ENCODE data around the gene ANKRD9.
A peak's percentile ranks its signal among the peaks of the same experiment; 100 is the strongest.
"Not testable (repeated sequence)": the region's sequence is repeated elsewhere in the genome, so short reads cannot be mapped to it uniquely, and the experiment has no call there.

The ANKRD9 gene

GRCh38 chr14:102509746-102510615 is at the start of gene ANKRD9:
TSS of gene ANKRD9 (minus strand) at chr14:102509776. CDS start at chr14:102507889, 1,887 bp downstream.
- peak; percentile 91 for DNase-seq

- no peak for DNase-seq
Measured at GRCh38 chr14:102558556-102558955, 49.0 kb upstream of the ANKRD9 start.

GRCh38 chr14:102557434-102558226 is 48.1 kb upstream of the ANKRD9 start:
- no peak for DNase-seq

- no peak for DNase-seq
Measured at GRCh38 chr14:102556098-102556677, 46.6 kb upstream of the ANKRD9 start.

GRCh38 chr14:102554821-102555819 is 45.5 kb upstream of the ANKRD9 start:
- no peak for DNase-seq

GRCh38 chr14:102551995-102552705 is 42.6 kb upstream of the ANKRD9 start:
- DNase-seq = no peak

- DNase-seq = not testable (repeated sequence)
Measured at GRCh38 chr14:102550927-102551401, 41.4 kb upstream of the ANKRD9 start.

- DNase-seq = no peak
Measured at GRCh38 chr14:102548616-102549240, 39.2 kb upstream of the ANKRD9 start.

- DNase-seq = no peak
Measured at GRCh38 chr14:102545461-102546265, 36.1 kb upstream of the ANKRD9 start.

- DNase-seq = no peak
Measured at GRCh38 chr14:102544747-102545460, 35.3 kb upstream of the ANKRD9 start.

GRCh38 chr14:102544046-102544746 is 34.6 kb upstream of the ANKRD9 start:
- DNase-seq = no peak

GRCh38 chr14:102541771-102542170 is 32.2 kb upstream of the ANKRD9 start:
- DNase-seq = no peak

- not testable (repeated sequence) for DNase-seq
Measured at GRCh38 chr14:102541029-102541491, 31.5 kb upstream of the ANKRD9 start.

GRCh38 chr14:102540315-102541028 is 30.9 kb upstream of the ANKRD9 start:
- peak; percentile 90 for DNase-seq

- peak; percentile 90 for DNase-seq
Measured at GRCh38 chr14:102539544-102540314, 30.2 kb upstream of the ANKRD9 start.

GRCh38 chr14:102538602-102539543 is 29.3 kb upstream of the ANKRD9 start:
- no peak for DNase-seq
